Sigmoid colon (tissue), 7 donors: ENCODE measurements around the gene ROS1. TPM values are rescaled to one million over a fixed set of nuclear protein-coding genes. Genes with fewer than 3 reads are reported as not detected.
"Not testable (repeated sequence)": the region's sequence is repeated elsewhere in the genome, so short reads cannot be mapped to it uniquely, and the experiment has no call there.

Experiments used
- DNase-seq: peaks from one replicate; pipeline ENCODE4 v3.0.0-alpha.2; 2019
- H3K27ac ChIP-seq, 4 donors: fragments of 200-600 bp; sonication (generic); one replicate each; pipeline ENCODE4 v1.5.1; 2016 to 2019; ENCODE audit warnings: mild to moderate bottlenecking in 1 of 4
- H3K27me3 ChIP-seq, 3 donors: fragments of 200-600 bp; sonication (generic); one replicate each; pipeline ENCODE4 v1.5.1; 2019; ENCODE audit warnings: mild to moderate bottlenecking in 1 of 3
- H3K36me3 ChIP-seq, 4 donors: fragments of 200-600 bp; sonication (generic); one replicate each; pipeline ENCODE4 v1.5.1; 2016 to 2019
- H3K4me1 ChIP-seq, 4 donors: fragments of 200-600 bp; sonication (generic); one replicate each; pipeline ENCODE4 v1.5.1; 2017 to 2019
- H3K4me3 ChIP-seq, 4 donors: fragments of 200-600 bp; sonication (generic); one replicate each; pipeline ENCODE4 v1.5.1; 2017 to 2019; ENCODE audit warnings: mild to moderate bottlenecking in 2 of 4, moderate library complexity in 1 of 4
- H3K9me3 ChIP-seq, 4 donors: fragments of 200-600 bp in 3 of 4; sonication (generic) in 3 of 4; one replicate each; pipeline versions ENCODE4 v1.5.1 to v1.6.1; 2013 to 2019
- EP300 ChIP-seq, 4 donors: sonication (generic); formaldehyde crosslinking; IDR thresholded peaks; one replicate each; pipeline ENCODE4 v1.6.1; 2017; ENCODE audit warnings: antibody characterized with exemption in 4 of 4
- POLR2A ChIP-seq, 2 donors: fragments of 450-650 bp; IDR thresholded peaks; one replicate each; pipeline ENCODE4 v1.6.1; 2016; ENCODE audit warnings: antibody characterized with exemption in 2 of 2, mild to moderate bottlenecking in 2 of 2, moderate library complexity in 2 of 2
- POLR2AphosphoS5 ChIP-seq, 4 donors: sonication (generic); formaldehyde crosslinking; IDR thresholded peaks; one replicate each; pipeline ENCODE4 v1.6.1; 2017; ENCODE audit warnings: antibody characterized with exemption in 4 of 4
- WGBS, 2 donors: extraction: QIAGEN DNeasy Blood & Tissue Kit; methylation state at CpG; one replicate each; pipeline ENCODE4 v1.1.7; 2013; 5-methylcytosine and 5-hydroxymethylcytosine counted together
- intact Hi-C: fragments of 100-400 bp; cut with DNase I; formaldehyde crosslinking; loops from one replicate; pipeline ENCODE4 v1.15.1; 2023
- polyA plus RNA-seq, 3 donors: library from polyadenylated mRNA; stranded (reverse); fragments of 200-250 nt; gene quantifications; one replicate each; pipeline ENCODE4 v1.2.3, GENCODE V29; 2013
- total RNA-seq, 4 donors: library from RNA; depleted of rRNA; stranded (reverse); fragments of >200 nt; gene quantifications; one replicate each; pipeline ENCODE4 v1.1.0, GENCODE V29; 2016
- TF ChIP-seq, protein P1 (sequence below), 4 experiments: fragments of 450-650 bp in 3 of 4; fragments of 200-600 bp in 1 of 4; IDR thresholded peaks; one replicate each; pipeline ENCODE4 v1.5.1; 2016 to 2019; ENCODE audit warnings: antibody characterized with exemption in 4 of 4, mild to moderate bottlenecking in 3 of 4, moderate library complexity in 2 of 4
- donor health status: healthy with polysubstance abuse.
- donor health status: Bipolar disorder and iron deficiency.
- donor health status: healthy.

Gene ROS1
- total and polyA plus RNA-seq, 7 donors: 0.07 TPM; not detected in 6

DNA sequence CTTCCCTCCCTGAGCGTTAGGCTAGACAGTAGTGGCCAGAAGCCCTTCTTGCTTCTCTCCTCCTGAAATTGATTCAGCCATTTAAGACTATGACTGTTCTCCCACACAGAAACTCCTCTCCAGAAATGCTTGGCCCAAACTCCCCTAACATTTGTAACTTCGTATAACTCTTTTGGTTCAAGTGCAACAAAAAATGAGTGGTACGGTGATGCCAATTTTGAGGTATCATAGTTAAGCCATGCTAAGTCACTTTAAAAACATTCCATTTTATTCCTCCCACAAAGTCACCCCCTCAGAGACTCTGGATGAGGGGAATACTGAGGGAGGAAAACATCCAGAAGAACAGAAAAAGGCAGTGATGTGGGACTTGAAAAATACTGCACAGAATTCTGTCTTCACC, 21.1 kb upstream of the ROS1 start:
- Histone ChIP-seq H3K27ac (no peak overlapping the region), H3K9me3 (no peaks in the 10 kb centered on the region), H3K4me3 (no peak overlapping the region), H3K36me3 (no peaks in the 10 kb centered on the region), H3K27me3 (peaks cover 0 to 7% (median 3%) of the 10 kb centered on the region in 3 donors), H3K4me1 (peaks cover 0 to 16% (median 0%) of the 10 kb centered on the region in 4 donors)
- no peak for DNase-seq
- TF ChIP-seq POLR2AphosphoS5 (IDR thresholded peaks at IDR 0.05) (no peak), EP300 (IDR thresholded peaks at IDR 0.05) (no peak), POLR2A (IDR thresholded peaks at IDR 0.05) (no peak)
- TF ChIP-seq, protein P1, sequence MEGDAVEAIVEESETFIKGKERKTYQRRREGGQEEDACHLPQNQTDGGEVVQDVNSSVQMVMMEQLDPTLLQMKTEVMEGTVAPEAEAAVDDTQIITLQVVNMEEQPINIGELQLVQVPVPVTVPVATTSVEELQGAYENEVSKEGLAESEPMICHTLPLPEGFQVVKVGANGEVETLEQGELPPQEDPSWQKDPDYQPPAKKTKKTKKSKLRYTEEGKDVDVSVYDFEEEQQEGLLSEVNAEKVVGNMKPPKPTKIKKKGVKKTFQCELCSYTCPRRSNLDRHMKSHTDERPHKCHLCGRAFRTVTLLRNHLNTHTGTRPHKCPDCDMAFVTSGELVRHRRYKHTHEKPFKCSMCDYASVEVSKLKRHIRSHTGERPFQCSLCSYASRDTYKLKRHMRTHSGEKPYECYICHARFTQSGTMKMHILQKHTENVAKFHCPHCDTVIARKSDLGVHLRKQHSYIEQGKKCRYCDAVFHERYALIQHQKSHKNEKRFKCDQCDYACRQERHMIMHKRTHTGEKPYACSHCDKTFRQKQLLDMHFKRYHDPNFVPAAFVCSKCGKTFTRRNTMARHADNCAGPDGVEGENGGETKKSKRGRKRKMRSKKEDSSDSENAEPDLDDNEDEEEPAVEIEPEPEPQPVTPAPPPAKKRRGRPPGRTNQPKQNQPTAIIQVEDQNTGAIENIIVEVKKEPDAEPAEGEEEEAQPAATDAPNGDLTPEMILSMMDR (IDR thresholded peaks at IDR 0.05): no peak
- intact Hi-C loops: no loop called here
- WGBS, 2 donors: 78 to 87% methylated on average over 3 of the region's 3 CpGs

DNA sequence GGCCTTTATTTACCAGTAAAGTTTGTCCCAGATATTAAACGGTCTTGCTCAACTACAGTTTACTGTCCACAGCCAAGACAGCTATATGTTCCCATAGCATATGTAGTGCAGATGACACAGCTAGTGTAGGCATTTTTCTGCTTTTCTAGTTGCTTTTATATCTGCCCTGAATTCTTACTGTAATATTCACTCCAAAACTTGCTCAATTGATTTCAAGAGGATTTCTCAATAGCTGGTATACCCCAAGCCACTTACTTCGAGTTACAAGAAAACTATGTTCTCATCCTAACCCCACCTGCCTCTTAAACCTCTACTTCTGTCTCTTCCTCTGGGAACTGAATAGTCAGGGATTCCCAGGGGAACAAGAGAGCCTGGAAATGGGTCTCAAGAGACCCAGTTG, 18.9 kb upstream of the ROS1 start:
- Histone ChIP-seq H3K36me3 (no peaks in the 10 kb centered on the region), H3K27me3 (peaks cover 0 to 6% (median 3%) of the 10 kb centered on the region in 3 donors), H3K4me3 (no peak overlapping the region), H3K27ac (no peak overlapping the region), H3K4me1 (peaks cover 0 to 16% (median 0%) of the 10 kb centered on the region in 4 donors), H3K9me3 (peaks cover 0 to 2% (median 0%) of the 10 kb centered on the region in 4 donors)
- intact Hi-C loops: no loop called here
- TF ChIP-seq POLR2AphosphoS5 (IDR thresholded peaks at IDR 0.05): no peak
- TF ChIP-seq, protein P1 (IDR thresholded peaks at IDR 0.05): no peak
- no peak for TF ChIP-seq EP300 (IDR thresholded peaks at IDR 0.05)
- TF ChIP-seq POLR2A (IDR thresholded peaks at IDR 0.05): no peak
- no peak for DNase-seq
- 77 to 79% methylated on average over 2 of the region's 2 CpGs for WGBS, 2 donors

DNA sequence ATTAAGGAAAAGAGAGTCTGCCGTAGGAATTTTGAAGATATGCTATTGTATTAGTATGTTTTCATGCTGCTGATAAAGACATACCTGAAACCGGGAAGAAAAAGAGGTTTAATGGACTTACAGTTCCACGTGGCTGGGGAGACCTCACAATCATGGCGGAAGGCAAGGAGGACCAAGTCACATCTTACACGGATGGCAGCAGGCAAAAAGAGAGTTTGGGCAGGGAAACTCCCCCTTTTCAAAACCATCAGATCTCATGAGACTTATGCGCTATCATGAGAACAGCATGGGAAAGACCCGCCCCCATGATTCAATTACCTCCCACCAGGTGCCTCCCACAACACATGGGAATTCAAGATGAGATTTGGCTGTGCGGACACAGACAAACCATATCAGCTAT, 16.6 kb upstream of the ROS1 start:
- H3K4me3 ChIP-seq, intact Hi-C loops, H3K27ac ChIP-seq, H3K4me1 ChIP-seq, H3K27me3 ChIP-seq, H3K36me3 ChIP-seq, DNase-seq, H3K9me3 ChIP-seq: not testable (repeated sequence)
- 93 to 94% methylated on average over 8 of the region's 8 CpGs for whole genome bisulfite sequencing, 2 donors

DNA sequence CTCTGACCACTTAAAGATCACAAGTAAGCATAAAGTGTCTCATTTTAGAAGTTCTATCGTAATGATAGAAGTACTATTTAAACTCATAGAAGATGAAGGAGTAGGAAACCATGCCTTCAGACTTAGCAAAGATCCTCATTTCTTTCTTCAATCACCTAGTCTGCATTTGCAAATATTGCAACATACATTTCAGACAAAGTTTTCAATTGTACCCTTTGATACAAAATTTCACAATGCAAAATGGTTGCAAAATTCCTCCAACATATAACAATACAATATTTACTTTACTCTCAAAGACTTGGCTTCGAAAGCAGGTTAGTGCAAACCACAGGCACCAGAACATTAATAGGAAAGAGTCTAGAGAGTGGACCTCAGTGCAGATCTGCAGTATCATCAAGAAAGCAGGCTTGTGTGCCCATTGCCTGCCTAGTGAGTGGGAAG, 16.1 kb upstream of the ROS1 start:
- 82 to 88% methylated on average over 2 of the region's 2 CpGs for WGBS, 2 donors
- DNase-seq: no peak
- Histone ChIP-seq H3K9me3 (peaks cover 0 to 2% (median 0%) of the 10 kb centered on the region in 4 donors), H3K36me3 (no peaks in the 10 kb centered on the region), H3K27me3 (peaks cover 0 to 3% (median 0%) of the 10 kb centered on the region in 3 donors), H3K4me1 (no peaks in the 10 kb centered on the region), H3K27ac (no peak overlapping the region), H3K4me3 (no peak overlapping the region)
- intact Hi-C loops: no loop called here
- TF ChIP-seq POLR2A (IDR thresholded peaks at IDR 0.05) (no peak), EP300 (IDR thresholded peaks at IDR 0.05) (no peak), POLR2AphosphoS5 (IDR thresholded peaks at IDR 0.05) (no peak)
- TF ChIP-seq, protein P1 (IDR thresholded peaks at IDR 0.05): no peak

DNA sequence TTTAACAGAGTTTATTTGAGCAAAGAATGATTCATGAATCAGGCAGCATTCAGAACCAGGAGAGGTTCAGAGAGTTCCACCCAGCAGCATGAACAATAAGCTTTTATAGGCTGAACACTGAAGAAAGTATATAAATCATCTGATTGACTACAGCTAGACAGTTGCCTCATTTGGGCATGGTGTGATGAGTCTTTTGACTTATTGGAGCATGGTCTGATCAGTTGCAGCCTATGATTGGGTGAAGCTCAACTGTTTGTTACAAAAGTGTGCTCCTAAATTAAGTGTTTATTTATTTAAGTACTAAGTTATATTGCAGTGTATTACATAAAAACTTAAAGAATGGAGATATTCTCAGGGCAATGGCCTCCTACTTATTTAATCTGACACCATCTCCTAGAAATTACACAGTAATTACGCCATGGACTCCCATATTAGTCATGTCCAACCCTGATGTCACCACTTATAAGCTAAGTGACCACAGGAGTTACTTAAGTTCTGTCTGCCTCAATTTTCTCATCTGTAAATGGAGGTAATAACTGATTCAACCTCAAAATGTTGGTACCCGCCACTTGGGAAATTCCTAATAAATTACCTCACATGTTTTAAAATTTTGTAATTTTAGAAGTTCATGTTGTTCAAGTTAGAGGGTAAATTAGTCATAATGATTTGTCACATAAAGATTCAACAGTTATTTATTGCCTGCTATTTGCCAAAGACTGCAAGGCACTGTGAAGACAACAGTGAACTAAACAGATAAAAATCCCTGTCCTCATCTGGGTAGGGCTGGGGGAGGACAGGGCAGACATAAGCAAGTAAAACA, 15.2 kb upstream of the ROS1 start:
- intact Hi-C loops: no loop called here
- no peaks in the 10 kb centered on the region for H3K4me1 ChIP-seq
- H3K27ac ChIP-seq: no peak overlapping the region
- peaks cover 0 to 2% (median 0%) of the 10 kb centered on the region in 4 donors for H3K9me3 ChIP-seq
- peaks cover 0 to 3% (median 0%) of the 10 kb centered on the region in 3 donors for H3K27me3 ChIP-seq
- WGBS, 2 donors: 87 to 89% methylated on average over 2 of the region's 2 CpGs
- H3K4me3 ChIP-seq: no peak overlapping the region
- DNase-seq: no peak
- no peaks in the 10 kb centered on the region for H3K36me3 ChIP-seq
- TF ChIP-seq POLR2A (IDR thresholded peaks at IDR 0.05) (no peak), POLR2AphosphoS5 (IDR thresholded peaks at IDR 0.05) (no peak), EP300 (IDR thresholded peaks at IDR 0.05) (no peak)
- TF ChIP-seq, protein P1 (IDR thresholded peaks at IDR 0.05): no peak
